Measurements from ENCODE around the gene MRI1.

Gene MRI1

DNA sequence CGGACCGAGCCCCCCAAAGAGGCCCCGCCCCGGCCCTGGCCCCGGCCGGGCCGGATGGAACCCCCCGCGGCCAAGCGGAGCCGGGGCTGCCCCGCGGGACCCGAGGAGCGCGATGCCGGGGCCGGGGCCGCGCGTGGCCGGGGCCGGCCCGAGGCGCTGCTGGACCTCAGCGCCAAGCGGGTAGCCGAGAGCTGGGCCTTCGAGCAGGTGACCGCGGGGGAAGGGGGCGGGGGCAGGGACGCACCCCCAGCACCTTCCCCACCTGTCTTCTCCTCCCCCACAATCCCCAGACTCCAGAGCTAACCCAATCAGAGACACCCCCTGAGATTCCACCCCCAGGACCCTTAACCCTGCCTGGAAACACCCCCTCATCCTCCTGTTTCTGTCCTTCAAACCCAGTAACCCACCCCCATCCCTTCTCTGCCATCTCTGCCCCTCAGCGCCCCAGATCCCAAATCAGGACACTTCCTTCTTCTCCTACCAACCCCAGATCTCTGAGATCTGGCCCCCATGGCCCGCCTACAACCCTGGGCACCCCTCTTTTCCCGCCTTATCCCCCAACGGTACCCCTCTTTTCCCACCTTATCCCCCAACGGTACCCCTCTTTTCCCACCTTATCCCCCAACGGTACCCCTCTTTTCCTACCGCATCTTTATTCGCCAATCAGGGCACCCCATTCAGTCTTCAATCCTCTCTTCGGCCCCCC is 31.4 kb downstream of the MRI1 start:
- DNase-seq, result no peak

DNA sequence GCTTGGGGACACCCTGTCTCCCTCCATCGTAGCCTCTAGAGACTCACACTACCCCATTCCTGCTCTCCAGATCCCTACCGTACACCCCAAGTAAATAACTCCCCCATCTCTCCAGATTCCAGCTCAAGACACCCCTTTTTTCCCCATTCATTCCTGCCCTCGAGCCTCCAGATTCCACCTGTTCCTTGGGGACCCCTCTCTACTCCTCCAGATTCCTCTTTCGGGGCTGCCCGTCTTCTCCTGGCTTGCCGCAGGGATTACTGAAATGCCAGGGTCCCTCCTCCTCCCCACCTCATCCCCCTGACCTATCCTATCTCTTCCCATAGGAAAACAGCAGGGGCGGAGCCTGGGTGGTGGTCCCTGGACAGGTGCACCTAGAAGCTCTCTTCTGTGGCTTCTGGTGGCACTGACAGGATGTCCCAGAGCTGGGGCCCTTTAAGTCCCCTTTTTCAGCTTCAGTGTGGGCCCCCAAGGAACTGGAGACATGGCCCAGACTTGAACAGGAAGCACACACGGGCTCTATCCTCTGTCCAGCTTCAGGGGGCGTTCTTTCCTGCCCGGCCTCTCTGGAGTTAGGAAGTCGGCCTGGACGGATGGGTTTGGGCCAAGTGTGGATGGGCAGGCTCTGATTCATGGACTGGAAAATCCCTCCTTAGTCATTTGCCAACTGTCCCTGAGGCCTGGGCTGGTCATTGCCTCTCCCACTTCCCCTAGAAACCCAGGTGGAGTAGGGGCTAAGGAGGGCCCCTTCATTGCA is 32.2 kb downstream of the MRI1 start:
- no peak for DNase-seq

DNA sequence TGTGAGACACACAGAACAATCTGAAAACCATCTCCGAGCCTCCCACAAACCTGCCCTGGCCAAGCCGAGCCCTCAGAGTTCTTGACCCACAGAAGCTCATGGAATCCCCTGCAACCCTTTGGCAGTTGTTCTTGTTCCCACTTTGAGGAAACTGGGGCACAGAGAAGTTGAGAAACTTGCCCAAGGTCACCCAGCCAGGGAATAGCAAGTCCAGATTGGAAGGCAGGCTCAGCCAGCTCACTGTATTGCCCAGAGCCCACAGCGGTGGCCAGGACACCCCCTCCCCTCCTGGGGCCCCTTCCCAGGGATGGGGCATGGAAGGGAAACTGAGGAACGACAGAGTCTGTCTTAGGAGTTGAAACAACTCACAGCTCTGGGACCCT is 32.7 kb downstream of the MRI1 start:
- DNase-seq, result no peak

DNA sequence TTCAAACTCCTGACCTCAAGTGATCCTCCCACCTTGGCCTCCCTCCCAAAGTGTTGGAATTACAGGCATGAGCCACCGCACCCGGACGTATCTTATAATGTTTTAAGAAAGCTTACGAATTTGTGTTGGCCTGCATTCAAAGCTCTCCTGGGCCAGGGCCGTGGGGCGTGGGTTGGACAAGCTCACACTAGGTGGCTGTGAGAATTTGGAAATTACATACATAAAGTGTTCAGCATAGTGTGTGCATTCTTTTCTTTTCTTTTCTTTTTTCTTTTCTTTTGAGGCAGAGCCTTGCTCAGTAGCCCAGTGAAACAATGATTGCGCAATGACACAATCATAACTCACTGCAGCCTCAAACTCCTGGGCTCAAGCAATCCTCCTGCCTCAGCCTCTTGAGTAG is 33.5 kb downstream of the MRI1 start:
- DNase-seq, result no peak

DNA sequence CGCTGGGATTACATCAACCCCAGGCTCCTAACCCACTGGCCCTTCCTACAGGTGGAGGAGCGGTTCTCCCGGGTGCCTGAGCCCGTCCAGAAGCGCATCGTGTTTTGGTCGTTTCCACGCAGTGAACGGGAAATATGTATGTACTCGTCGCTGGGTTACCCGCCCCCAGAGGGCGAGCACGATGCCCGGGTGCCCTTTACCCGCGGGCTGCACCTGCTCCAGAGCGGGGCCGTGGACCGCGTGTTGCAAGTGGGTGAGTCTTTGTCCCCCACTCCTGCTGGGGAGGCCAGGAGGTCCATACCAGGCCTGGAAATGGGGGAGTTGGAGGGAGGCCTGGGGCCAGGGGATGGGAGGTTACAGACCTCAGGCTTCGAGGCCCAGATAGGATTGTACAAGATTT is 35.3 kb downstream of the MRI1 start:
- no peak for DNase-seq

DNA sequence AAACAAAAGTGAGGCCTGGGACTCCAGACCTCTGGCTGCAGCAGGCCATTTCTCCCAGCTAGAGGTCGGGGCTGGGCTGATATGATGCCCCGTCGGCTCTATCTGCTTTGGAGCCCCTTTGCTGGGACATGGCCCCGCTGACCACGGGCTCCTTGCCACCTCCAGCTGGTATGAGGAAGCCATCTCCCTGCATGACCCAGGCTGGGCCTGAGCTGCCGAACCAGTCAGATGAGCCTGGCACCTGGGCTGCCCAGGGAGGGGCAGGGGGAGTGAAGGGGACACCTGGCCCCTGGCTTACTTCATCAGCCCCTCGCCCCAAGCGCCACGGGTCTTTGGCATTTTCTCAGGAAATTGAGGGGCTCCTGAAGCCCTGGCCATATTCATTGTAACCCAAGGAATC is 38.7 kb downstream of the MRI1 start:
- DNase-seq, result no peak

DNA sequence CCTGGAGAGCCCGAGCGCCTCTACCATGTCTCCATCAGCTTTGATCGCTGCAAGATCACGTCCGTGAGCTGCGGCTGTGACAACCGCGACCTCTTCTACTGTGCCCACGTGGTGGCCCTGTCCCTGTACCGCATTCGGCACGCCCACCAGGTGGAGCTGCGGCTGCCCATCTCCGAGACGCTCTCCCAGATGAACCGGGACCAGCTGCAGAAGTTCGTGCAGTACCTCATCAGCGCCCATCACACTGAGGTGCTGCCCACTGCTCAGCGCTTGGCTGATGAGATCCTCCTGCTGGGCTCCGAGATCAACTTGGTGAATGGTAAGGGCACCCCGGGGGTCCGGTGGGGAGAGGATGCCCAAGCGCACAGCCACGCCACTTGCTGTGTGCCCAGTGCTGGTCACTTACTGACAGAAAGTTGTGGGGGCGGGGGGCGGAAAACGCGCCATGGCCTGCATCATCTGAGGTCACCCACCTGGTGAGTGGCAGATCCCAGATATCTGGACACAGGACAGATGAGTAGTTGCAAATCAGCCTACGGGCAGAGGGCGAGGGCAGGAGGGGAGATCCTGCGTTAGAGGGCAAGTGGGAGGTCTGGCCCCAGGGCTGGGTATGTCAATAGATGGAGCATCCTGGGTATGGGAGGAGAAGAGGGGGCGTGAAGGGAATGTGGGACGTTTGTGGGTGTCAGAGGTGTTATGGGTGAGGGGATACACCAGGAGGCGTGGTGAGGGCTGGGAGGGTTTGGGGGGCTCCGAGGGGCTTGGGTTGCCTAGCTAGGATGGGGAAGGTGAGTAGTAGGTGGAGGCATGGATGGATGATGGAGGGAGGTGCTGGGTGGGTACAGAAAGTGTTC is 40.7 kb downstream of the MRI1 start:
- DNase-seq, result no peak

DNA sequence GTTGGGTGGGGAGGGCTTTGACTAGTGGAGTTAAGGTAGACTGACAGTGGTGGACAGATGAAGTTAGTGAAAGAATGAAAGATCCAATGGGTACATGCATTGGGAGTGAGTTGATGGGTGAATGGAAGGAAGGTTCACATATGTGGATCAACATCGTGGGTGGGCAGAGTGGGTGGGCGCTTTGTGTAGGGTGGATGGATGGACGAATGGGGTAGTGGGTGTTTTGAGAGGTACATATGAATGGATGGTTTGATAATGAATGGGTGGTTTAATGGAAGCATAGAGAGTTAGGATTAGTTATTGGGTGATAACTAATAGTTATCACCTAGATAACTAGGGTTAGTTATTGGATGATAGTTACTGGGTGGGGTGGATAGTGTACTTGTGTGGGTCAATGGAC is 42.4 kb downstream of the MRI1 start:
- DNase-seq, result no peak

DNA sequence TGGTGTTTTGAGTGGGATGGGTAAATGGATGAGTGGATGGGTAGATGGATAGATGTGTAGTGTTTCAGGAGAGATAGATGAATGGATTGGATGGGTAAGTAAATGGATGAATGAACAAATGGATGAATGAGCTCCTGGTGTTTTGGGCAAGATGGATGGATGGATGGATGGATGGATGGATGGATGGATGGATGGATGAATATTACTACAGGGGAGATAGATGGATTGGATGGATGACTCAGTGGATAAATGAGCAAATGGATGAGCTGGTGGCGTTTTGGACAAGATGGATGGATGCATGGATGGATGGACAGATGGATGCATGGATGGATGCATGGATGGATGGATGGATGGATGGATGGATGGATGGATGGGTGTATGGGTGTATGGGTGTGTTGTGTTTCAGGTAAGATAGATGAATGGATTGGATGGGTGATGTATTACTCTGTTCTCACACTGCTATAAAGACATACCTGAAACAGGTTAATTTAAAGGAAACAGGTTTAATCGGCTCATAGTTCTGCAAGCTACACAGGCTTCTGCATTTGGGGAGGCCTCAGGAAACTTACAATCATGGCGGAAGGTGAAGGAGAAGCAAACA is 43.2 kb downstream of the MRI1 start:
- DNase-seq, result no peak

DNA sequence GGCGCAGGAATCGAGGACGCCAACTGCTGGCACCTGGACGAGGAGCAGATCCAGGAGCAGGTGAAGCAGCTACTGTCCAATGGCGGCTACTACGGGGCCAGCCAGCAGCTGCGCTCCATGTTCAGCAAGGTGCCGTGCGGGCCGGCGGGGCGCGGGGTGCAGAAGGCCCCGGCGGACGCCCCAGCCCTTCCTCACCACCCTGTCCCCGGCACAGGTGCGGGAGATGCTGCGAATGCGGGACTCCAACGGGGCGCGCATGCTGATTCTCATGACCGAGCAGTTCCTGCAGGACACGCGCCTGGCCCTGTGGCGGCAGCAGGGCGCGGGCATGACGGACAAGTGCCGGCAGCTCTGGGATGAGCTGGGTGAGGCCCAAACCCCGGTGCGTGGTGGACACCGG is 44.5 kb downstream of the MRI1 start:
- no peak for DNase-seq

DNA sequence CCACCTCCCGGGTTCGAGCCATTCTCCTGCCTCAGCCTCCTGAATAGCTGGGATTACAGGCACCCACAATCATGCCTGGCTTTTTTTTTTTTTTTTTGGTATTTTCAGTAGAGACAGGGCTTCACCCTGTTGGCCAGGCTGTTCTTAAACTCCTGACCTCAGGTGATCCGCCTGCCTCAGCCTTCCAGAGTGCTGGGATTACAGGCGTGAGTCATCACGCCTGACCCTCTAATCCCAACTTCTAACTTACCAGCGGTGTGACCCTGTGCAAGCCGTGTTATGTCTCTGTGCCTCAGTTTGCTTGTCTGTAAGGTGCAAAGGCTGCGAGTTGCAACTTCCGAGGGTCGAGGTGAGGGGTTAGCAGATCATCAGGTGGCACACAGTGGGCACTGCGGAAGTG is 48.2 kb downstream of the MRI1 start:
- DNase-seq, result no peak

DNA sequence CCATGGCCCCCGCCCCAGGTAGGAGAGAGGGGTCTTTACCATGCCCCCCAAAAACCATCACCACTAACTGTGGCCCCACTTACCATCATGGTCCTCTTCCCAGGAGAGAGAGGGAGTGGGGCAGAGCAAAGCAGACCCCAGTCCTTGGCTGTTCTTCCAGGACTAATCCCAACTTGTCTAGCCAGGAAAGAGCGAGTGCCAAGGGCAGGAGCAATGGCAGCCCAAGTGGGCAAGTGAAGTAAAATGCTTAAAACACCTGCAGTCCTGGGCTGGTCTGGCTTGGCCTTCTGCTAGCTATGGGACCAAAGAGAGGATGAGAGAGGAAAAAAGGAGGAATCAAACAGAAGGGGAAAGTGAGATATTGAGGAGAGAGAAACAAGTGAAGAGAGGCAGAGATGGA is 48.8 kb downstream of the MRI1 start:
- DNase-seq, result no peak

DNA sequence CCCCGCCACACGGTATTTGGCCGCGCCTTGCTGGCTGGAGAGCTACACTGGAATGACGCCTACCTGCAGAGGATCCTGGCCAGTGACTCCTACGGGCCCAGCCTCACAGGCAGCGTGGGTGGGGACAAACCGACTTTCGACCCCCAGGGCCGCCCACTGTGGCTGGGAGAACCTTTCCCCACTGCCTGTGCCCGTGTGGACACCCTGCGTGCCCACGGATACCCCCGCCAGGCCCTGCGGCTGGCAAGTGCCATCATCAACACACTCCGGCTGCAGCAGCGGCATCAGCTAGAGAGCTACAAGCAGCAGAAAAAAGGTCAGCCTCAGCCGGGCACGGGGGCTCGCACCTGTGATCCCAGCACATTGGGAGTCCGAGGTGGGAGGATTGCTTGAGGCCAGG is 50.2 kb downstream of the MRI1 start:
- no peak for DNase-seq

DNA sequence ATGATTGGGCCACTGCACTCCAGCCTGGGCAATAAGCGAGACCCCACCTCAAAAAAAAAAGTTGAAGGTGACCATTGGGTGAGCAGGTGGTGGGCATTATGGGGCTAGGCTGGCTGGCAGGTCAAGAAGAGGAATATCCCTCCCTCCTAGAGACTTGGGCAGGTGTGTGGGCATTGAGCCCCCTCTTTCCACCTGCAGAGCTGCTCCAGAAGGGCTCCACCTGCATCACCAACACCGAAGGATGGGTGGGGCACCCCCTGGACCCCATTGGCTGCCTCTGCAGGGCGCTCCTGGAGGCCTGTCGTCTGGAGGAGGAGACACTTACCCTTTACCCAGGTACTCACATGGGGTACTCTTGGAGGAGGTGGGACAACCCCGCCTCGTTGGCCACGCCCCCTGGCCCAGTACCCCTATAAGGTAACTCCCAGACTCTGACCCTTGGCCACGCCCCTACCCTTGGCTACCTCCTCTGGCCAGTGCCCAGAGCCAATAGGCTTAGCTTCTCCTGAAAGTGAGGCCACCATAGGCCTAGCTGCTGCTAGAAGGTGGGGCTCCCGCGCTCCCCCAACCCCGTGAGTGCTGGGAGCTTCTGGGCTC is 52.8 kb downstream of the MRI1 start:
- DNase-seq, result peak; percentile 18

DNA sequence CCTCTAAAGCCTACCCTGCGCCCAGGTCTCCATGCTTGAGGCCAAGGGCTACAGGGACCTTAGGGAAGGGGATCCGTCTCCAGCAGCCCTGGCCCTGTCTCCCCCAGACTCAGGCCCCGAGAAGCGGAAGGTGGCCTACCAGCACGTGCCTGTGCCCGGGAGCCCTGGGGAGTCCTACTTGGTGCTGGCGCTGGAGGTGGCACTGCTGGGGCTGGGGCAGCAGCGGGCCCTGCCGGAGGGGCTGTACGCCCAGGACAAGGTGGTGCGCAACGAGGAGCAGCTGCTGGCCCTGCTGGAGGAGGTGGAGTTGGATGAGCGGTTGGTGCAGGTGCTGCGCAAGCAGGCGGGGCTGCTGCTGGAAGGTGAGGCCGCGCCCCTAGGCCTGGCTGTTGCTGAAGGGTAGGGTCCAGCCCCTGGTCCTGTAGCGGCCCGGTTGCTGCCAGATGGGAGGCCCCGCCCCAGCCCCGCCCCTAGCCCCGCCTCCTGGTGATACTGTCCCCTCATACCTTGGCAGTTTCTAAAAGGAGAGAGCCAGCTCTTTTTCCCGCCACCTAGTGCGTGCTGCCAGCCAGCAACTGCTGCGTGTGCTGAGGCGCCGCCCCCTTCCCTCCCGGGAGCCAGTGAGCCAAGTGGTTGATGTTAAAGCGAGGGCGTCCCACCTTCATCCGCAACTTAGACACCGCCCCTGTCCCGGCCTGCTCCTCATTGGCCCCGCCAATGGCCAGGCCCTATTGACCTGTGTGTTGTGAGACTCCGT is 53.5 kb downstream of the MRI1 start:
- peak; percentile 23 for DNase-seq

DNA sequence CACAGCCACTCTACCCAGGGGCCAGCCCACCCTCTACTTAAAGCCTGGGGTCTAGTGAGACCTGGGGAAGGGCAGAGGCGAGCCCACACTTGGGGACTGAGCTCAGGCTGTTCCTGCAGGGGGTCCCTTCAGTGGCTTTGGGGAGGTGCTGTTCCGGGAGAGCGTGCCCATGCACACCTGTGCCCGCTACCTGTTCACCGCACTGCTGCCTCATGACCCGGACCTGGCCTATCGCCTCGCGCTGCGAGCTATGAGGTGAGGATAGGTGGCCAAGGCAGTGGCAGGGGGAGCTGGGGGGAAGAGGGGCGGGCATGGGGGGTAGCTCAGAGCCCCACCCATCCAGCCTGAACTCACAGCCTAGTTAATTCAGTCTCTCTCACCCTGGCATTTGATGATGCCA is 54.9 kb downstream of the MRI1 start:
- DNase-seq, result no peak

DNA sequence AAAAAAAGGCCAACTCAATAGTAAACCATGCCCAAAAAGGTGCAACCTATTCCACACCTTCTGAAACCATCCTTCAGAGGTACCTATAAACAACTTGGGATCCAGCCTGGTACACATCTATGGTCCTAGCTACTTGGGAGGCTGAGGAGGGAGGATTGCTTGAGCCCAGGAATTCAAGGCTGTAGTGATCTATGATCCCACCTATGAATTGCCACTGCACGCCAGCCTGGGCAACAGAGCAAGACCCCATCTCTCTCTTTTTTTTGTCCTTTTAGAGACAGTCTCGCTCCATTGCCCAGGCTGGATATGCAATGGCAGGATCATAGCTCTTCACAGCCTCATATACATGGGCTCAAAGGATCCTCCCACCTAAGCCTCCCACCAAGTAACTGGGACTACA is 57.0 kb downstream of the MRI1 start:
- no peak for DNase-seq

DNA sequence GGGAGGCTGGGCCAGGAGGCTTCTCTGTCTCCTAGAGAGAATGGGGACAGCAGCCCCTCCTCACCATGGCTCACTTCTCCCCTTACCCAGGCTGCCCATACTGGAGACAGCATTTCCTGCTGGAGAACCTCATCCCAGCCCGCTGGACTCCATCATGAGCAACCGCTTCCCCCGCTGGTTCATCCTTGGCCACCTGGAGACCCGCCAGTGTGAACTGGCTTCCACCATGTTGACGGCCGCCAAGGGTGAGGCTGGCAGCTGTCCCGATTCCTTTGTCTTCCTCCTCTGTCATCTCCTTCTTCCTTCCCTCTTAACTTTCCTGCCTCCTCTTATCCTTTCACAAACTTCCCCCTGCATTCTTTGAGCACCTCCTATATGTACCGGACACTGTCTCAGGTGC is 58.9 kb downstream of the MRI1 start:
- DNase-seq, result no peak
